Measurements from ENCODE around the gene CBARP. TPM values are rescaled to one million over a fixed set of nuclear protein-coding genes. Genes with fewer than 3 reads are reported as not detected.
A peak's percentile ranks its signal among the peaks of the same experiment; 100 is the strongest.

CBARP gene
- total and polyA plus RNA-seq, 2 of the 13 experiments (the other 11 are each of a cell fraction or from before 2014, with no cell fraction given) = 1.2 to 1.4 TPM

- TF ChIP-seq, protein P1, sequence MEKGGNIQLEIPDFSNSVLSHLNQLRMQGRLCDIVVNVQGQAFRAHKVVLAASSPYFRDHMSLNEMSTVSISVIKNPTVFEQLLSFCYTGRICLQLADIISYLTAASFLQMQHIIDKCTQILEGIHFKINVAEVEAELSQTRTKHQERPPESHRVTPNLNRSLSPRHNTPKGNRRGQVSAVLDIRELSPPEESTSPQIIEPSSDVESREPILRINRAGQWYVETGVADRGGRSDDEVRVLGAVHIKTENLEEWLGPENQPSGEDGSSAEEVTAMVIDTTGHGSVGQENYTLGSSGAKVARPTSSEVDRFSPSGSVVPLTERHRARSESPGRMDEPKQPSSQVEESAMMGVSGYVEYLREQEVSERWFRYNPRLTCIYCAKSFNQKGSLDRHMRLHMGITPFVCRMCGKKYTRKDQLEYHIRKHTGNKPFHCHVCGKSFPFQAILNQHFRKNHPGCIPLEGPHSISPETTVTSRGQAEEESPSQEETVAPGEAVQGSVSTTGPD (CRISPR knock-in tag; IDR thresholded peaks at IDR 0.05) = no peak
- no peak for TF ChIP-seq NFKBIZ (CRISPR knock-in tag; IDR thresholded peaks at IDR 0.05)
- TF ChIP-seq ZNF317 (CRISPR knock-in tag; IDR thresholded peaks at IDR 0.05) = peak; percentile 73
- TF ChIP-seq ADNP (CRISPR knock-in tag; IDR thresholded peaks at IDR 0.05) = no peak
- no peak for TF ChIP-seq CCAR2 (optimal IDR thresholded peaks at IDR 0.05; ENCODE audit: low read depth, low read length)
- peak in 1 of 2 experiments; percentile 69; a peak in 1 of 4 replicates for TF ChIP-seq HMGXB4 (CRISPR knock-in tag; IDR thresholded peaks at IDR 0.05; ENCODE audit: borderline replicate concordance in 1 of 2, low read depth in 1 of 2)
- TF ChIP-seq ZNF777 (CRISPR knock-in tag; IDR thresholded peaks at IDR 0.05) = peak; percentile 62; the same call in 1 of the 2 replicates
- no peak for TF ChIP-seq HCFC1 (IDR thresholded peaks at IDR 0.05; ENCODE audit: low read depth, low read length)
- TF ChIP-seq, protein P2, sequence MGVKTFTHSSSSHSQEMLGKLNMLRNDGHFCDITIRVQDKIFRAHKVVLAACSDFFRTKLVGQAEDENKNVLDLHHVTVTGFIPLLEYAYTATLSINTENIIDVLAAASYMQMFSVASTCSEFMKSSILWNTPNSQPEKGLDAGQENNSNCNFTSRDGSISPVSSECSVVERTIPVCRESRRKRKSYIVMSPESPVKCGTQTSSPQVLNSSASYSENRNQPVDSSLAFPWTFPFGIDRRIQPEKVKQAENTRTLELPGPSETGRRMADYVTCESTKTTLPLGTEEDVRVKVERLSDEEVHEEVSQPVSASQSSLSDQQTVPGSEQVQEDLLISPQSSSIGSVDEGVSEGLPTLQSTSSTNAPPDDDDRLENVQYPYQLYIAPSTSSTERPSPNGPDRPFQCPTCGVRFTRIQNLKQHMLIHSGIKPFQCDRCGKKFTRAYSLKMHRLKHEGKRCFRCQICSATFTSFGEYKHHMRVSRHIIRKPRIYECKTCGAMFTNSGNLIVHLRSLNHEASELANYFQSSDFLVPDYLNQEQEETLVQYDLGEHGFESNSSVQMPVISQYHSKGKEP (CRISPR knock-in tag; IDR thresholded peaks at IDR 0.05) = no peak
- TF ChIP-seq SNAPC2 (CRISPR knock-in tag; IDR thresholded peaks at IDR 0.05) = no peak
- TF ChIP-seq HES4 (CRISPR knock-in tag; IDR thresholded peaks at IDR 0.05; ENCODE audit: borderline replicate concordance) = no peak
- no peak; the same call in none of the 2 replicates for TF ChIP-seq ZSCAN21 (CRISPR knock-in tag; IDR thresholded peaks at IDR 0.05; ENCODE audit: borderline replicate concordance)
- TF ChIP-seq ZNF275 (CRISPR knock-in tag; IDR thresholded peaks at IDR 0.05; ENCODE audit: borderline replicate concordance) = peak; percentile 69; the same call in 1 of the 2 replicates
- 0 out of 2 replicates have a peak, but pooled peaks have one; percentile 30 for TF ChIP-seq EEA1 (CRISPR knock-in tag; IDR thresholded peaks at IDR 0.05; ENCODE audit: borderline replicate concordance)
- TF ChIP-seq, protein P3, sequence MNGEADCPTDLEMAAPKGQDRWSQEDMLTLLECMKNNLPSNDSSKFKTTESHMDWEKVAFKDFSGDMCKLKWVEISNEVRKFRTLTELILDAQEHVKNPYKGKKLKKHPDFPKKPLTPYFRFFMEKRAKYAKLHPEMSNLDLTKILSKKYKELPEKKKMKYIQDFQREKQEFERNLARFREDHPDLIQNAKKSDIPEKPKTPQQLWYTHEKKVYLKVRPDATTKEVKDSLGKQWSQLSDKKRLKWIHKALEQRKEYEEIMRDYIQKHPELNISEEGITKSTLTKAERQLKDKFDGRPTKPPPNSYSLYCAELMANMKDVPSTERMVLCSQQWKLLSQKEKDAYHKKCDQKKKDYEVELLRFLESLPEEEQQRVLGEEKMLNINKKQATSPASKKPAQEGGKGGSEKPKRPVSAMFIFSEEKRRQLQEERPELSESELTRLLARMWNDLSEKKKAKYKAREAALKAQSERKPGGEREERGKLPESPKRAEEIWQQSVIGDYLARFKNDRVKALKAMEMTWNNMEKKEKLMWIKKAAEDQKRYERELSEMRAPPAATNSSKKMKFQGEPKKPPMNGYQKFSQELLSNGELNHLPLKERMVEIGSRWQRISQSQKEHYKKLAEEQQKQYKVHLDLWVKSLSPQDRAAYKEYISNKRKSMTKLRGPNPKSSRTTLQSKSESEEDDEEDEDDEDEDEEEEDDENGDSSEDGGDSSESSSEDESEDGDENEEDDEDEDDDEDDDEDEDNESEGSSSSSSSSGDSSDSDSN (CRISPR knock-in tag; IDR thresholded peaks at IDR 0.05) = no peak; the same call in 1 of the 2 replicates
- TF ChIP-seq, protein P4, sequence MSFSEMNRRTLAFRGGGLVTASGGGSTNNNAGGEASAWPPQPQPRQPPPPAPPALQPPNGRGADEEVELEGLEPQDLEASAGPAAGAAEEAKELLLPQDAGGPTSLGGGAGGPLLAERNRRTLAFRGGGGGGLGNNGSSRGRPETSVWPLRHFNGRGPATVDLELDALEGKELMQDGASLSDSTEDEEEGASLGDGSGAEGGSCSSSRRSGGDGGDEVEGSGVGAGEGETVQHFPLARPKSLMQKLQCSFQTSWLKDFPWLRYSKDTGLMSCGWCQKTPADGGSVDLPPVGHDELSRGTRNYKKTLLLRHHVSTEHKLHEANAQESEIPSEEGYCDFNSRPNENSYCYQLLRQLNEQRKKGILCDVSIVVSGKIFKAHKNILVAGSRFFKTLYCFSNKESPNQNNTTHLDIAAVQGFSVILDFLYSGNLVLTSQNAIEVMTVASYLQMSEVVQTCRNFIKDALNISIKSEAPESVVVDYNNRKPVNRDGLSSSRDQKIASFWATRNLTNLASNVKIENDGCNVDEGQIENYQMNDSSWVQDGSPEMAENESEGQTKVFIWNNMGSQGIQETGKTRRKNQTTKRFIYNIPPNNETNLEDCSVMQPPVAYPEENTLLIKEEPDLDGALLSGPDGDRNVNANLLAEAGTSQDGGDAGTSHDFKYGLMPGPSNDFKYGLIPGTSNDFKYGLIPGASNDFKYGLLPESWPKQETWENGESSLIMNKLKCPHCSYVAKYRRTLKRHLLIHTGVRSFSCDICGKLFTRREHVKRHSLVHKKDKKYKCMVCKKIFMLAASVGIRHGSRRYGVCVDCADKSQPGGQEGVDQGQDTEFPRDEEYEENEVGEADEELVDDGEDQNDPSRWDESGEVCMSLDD (CRISPR knock-in tag; IDR thresholded peaks at IDR 0.05; ENCODE audit: borderline replicate concordance) = no peak
These were observed 28.5 kb upstream of the CBARP start (continued) for GRCh38 chr19:1266129-1266915.
